Breast epithelium (tissue), 4 donors: Measurements from ENCODE around the gene ZSCAN5C. TPM values are rescaled to one million over a fixed set of nuclear protein-coding genes. Genes with fewer than 3 reads are reported as not detected.

Experiments used
- DNase-seq, 2 donors: peaks; one replicate each; pipeline ENCODE4 v3.0.0-alpha.2; 2019; ENCODE audit warnings: low spot score in 2 of 2
- H3K27ac ChIP-seq, 2 donors: fragments of 200-600 bp; sonication (generic) in 1 of 2; one replicate each; pipeline ENCODE4 v1.5.1; 2016 to 2019; ENCODE audit warnings: mild to moderate bottlenecking in 1 of 2
- H3K27me3 ChIP-seq, 2 donors: fragments of 200-600 bp; sonication (generic) in 1 of 2; one replicate each; pipeline versions ENCODE4 v1.5.1 to v1.6.0; 2017 to 2019; ENCODE audit warnings: control low read depth in 1 of 2, mild to moderate bottlenecking in 1 of 2
- H3K36me3 ChIP-seq: fragments of 200-600 bp; one replicate; pipeline ENCODE4 v1.5.1; 2019
- H3K4me1 ChIP-seq, 2 donors: fragments of 200-600 bp; sonication (generic); one replicate each; pipeline ENCODE4 v1.5.1; 2016 to 2019; ENCODE audit warnings: control low read depth in 1 of 2
- H3K4me3 ChIP-seq, 3 donors: fragments of 200-600 bp; sonication (generic); 1 replicate in 2 of 3; 2 replicates in 1 of 3; pipeline ENCODE4 v1.5.1; 2016 to 2019; ENCODE audit warnings: mild to moderate bottlenecking in 3 of 3, moderate library complexity in 2 of 3
- H3K9me3 ChIP-seq, 2 donors: fragments of 200-600 bp; sonication (generic) in 1 of 2; one replicate each; pipeline ENCODE4 v1.5.1; 2016 to 2019; ENCODE audit warnings: control low read depth in 1 of 2
- CTCF ChIP-seq, 3 donors: fragments of 450-650 bp; IDR thresholded peaks; one replicate each; pipeline ENCODE4 v1.5.1; 2016 to 2017; ENCODE audit warnings: antibody characterized with exemption in 3 of 3, mild to moderate bottlenecking in 3 of 3, moderate library complexity in 3 of 3
- POLR2A ChIP-seq: fragments of 450-650 bp; IDR thresholded peaks from one replicate; pipeline ENCODE4 v1.6.1; 2016; ENCODE audit warnings: antibody characterized with exemption, mild to moderate bottlenecking, moderate library complexity
- POLR2AphosphoS5 ChIP-seq, 3 donors: sonication (generic); formaldehyde crosslinking; IDR thresholded peaks; one replicate each; pipeline ENCODE4 v1.6.1; 2017; ENCODE audit warnings: antibody characterized with exemption in 3 of 3
- intact Hi-C: fragments of 100-400 bp; cut with DNase I; formaldehyde crosslinking; loops from one replicate; pipeline ENCODE4 v1.15.1; 2023; ENCODE audit warnings: low total_unique reads
- total RNA-seq, 3 donors: library from RNA; depleted of rRNA; stranded (reverse); fragments of >200 nt; gene quantifications; one replicate each; pipeline ENCODE4 v1.1.0, GENCODE V29; 2016

The ZSCAN5C gene
- total RNA-seq, 3 donors from 2014 or later = not detected

- no peak for TF ChIP-seq POLR2AphosphoS5 (IDR thresholded peaks at IDR 0.05)
- no peak for TF ChIP-seq POLR2A
- no peak for TF ChIP-seq CTCF (IDR thresholded peaks at IDR 0.05)
- no peak overlapping the region for H3K27ac ChIP-seq
- no peak for DNase-seq
- H3K27me3 ChIP-seq = peaks cover 0 to 18% of the 10 kb centered on the region in 2 donors
- H3K4me3 ChIP-seq = no peak overlapping the region
- intact Hi-C loops = no loop called here
- no peaks in the 10 kb centered on the region for H3K9me3 ChIP-seq
- H3K36me3 ChIP-seq = no peaks in the 10 kb centered on the region
- no peaks in the 10 kb centered on the region for H3K4me1 ChIP-seq
Measured at GRCh38 chr19:56176881-56177280, 25.2 kb upstream of the ZSCAN5C start.

GRCh38 chr19:56177564-56178243 lies 24.4 kb upstream of the ZSCAN5C start:
- TF ChIP-seq CTCF (IDR thresholded peaks at IDR 0.05) (no peak), POLR2AphosphoS5 (IDR thresholded peaks at IDR 0.05) (no peak), POLR2A (no peak)
- Histone ChIP-seq H3K27ac (no peak overlapping the region), H3K4me1 (no peaks in the 10 kb centered on the region), H3K36me3 (no peaks in the 10 kb centered on the region), H3K27me3 (peaks cover 0 to 18% of the 10 kb centered on the region in 2 donors), H3K4me3 (no peak overlapping the region), H3K9me3 (no peaks in the 10 kb centered on the region)
- DNase-seq = no peak
- intact Hi-C loops = no loop called here

- intact Hi-C loops = loop anchor here (5.0 kb wide), 1 partner anchor 1237 kb away; no protein-coding TSS in a partner anchor
- no peaks in the 10 kb centered on the region for H3K4me1 ChIP-seq
- H3K36me3 ChIP-seq = no peaks in the 10 kb centered on the region
- H3K27me3 ChIP-seq = no peaks in the 10 kb centered on the region
- H3K4me3 ChIP-seq = no peak overlapping the region
- DNase-seq = no peak
- no peak overlapping the region for H3K27ac ChIP-seq
- H3K9me3 ChIP-seq = no peaks in the 10 kb centered on the region
- TF ChIP-seq POLR2AphosphoS5 (IDR thresholded peaks at IDR 0.05) = no peak
Measured at GRCh38 chr19:56189785-56190184, 12.3 kb upstream of the ZSCAN5C start.

- Histone ChIP-seq H3K4me3 (no peak overlapping the region), H3K27ac (no peak overlapping the region), H3K27me3 (no peaks in the 10 kb centered on the region), H3K36me3 (no peaks in the 10 kb centered on the region), H3K4me1 (no peaks in the 10 kb centered on the region), H3K9me3 (no peaks in the 10 kb centered on the region)
- DNase-seq = no peak
- TF ChIP-seq POLR2A (no peak), POLR2AphosphoS5 (IDR thresholded peaks at IDR 0.05) (no peak), CTCF (IDR thresholded peaks at IDR 0.05) (no peak)
- intact Hi-C loops = no loop called here
Measured at GRCh38 chr19:56191115-56191514, 11.0 kb upstream of the ZSCAN5C start.

- Histone ChIP-seq H3K27me3 (no peaks in the 10 kb centered on the region), H3K27ac (no peak overlapping the region), H3K36me3 (no peaks in the 10 kb centered on the region), H3K4me1 (no peaks in the 10 kb centered on the region), H3K9me3 (no peaks in the 10 kb centered on the region), H3K4me3 (no peak overlapping the region)
- intact Hi-C loops = no loop called here
- TF ChIP-seq POLR2AphosphoS5 (IDR thresholded peaks at IDR 0.05) (no peak), POLR2A (no peak), CTCF (IDR thresholded peaks at IDR 0.05) (no peak)
- no peak for DNase-seq
Measured at GRCh38 chr19:56191711-56192110, 10.4 kb upstream of the ZSCAN5C start.
